GM23338 (cell line): Measurements from ENCODE around the gene MYOM1. TPM values are rescaled to one million over a fixed set of nuclear protein-coding genes. Genes with fewer than 3 reads are reported as not detected.

ENCODE experiments used
- ATAC-seq: fragments of 200-7000 bp; cut with Tn5 transposase; 3 replicates; pipeline ENCODE4 v1.9.1; 2020
- DNase-seq: peaks from one replicate; pipeline ENCODE4 v3.0.0-alpha.2; 2015; ENCODE audit warnings: low spot score
- H2AFZ ChIP-seq: fragments of 200-600 bp; sonication (generic); 2 replicates; pipeline ENCODE4 v1.8.0; 2016; ENCODE audit warnings: antibody characterized with exemption, mild to moderate bottlenecking, moderate library complexity
- H3F3A ChIP-seq: fragments of 200-600 bp; sonication (generic); replicated peaks from 2 replicates; pipeline ENCODE4 v1.8.0; 2017; ENCODE audit warnings: antibody characterized with exemption, mixed run types, low read depth
- H3K27ac ChIP-seq: fragments of 200-600 bp; sonication (generic); 2 replicates; pipeline ENCODE4 v1.6.1; 2016; ENCODE audit warnings: low read depth
- H3K27me3 ChIP-seq: fragments of 200-600 bp; sonication (generic); 2 replicates; pipeline ENCODE4 v1.8.0; 2016; ENCODE audit warnings: mild to moderate bottlenecking, mixed run types, moderate library complexity; ENCODE audit not compliant: insufficient read depth
- H3K36me3 ChIP-seq: fragments of 200-600 bp; sonication (generic); 2 replicates; pipeline ENCODE4 v1.8.0; 2016; ENCODE audit warnings: mild to moderate bottlenecking; ENCODE audit not compliant: insufficient read depth
- H3K4me1 ChIP-seq: fragments of 200-600 bp; sonication (generic); 2 replicates; pipeline ENCODE4 v1.8.0; 2016; ENCODE audit warnings: mild to moderate bottlenecking, moderate library complexity; ENCODE audit not compliant: insufficient read depth
- H3K4me2 ChIP-seq: fragments of 200-600 bp; sonication (generic); 2 replicates; pipeline ENCODE4 v1.7.1; 2017; ENCODE audit warnings: mixed run types
- H3K4me3 ChIP-seq: fragments of 200-600 bp; sonication (generic); 2 replicates; pipeline ENCODE4 v1.6.1; 2016; ENCODE audit warnings: mixed run types
- H3K79me2 ChIP-seq: fragments of 200-600 bp; sonication (generic); replicated peaks from 2 replicates; pipeline ENCODE4 v1.8.0; 2017; ENCODE audit warnings: mild to moderate bottlenecking; ENCODE audit not compliant: insufficient read depth
- H3K9me2 ChIP-seq: fragments of 200-600 bp; sonication (generic); 2 replicates; pipeline ENCODE4 v1.8.0; 2017; ENCODE audit not compliant: insufficient read depth
- H4K20me1 ChIP-seq: fragments of 200-600 bp; sonication (generic); replicated peaks from 2 replicates; pipeline ENCODE4 v1.8.0; 2017; ENCODE audit warnings: mild to moderate bottlenecking; ENCODE audit not compliant: insufficient read depth
- H3K27ac Mint-ChIP-seq: 2 replicates; pipeline ENCODE4 v1.8.0; 2020; ENCODE audit warnings: inconsistent platforms, mild to moderate bottlenecking, moderate library complexity, mixed read lengths
- H3K27me3 Mint-ChIP-seq: 3 replicates; pipeline ENCODE4 v1.8.0; 2022; ENCODE audit warnings: low read depth, mild to moderate bottlenecking, moderate library complexity, mixed read lengths, inconsistent platforms; ENCODE audit not compliant: insufficient read depth, poor library complexity
- H3K36me3 Mint-ChIP-seq: 3 replicates; pipeline ENCODE4 v1.8.0; 2021; ENCODE audit warnings: low read depth, mild to moderate bottlenecking, inconsistent platforms, moderate library complexity, mixed read lengths
- H3K4me1 Mint-ChIP-seq: 3 replicates; pipeline ENCODE4 v1.8.0; 2020; ENCODE audit warnings: mild to moderate bottlenecking, inconsistent platforms, mixed read lengths
- H3K4me3 Mint-ChIP-seq: 3 replicates; pipeline ENCODE4 v1.8.0; 2021; ENCODE audit warnings: moderate library complexity, mild to moderate bottlenecking, inconsistent platforms, mixed read lengths
- H3K9me3 Mint-ChIP-seq: 3 replicates; pipeline ENCODE4 v1.8.0; 2020; ENCODE audit warnings: moderate library complexity, mild to moderate bottlenecking, inconsistent platforms, mixed read lengths
- EZH2 ChIP-seq: fragments of 200-600 bp; sonication (generic); IDR thresholded peaks from one replicate; pipeline ENCODE4 v1.8.0; 2017; ENCODE audit warnings: antibody characterized with exemption, mild to moderate bottlenecking, low read depth; ENCODE audit not compliant: unreplicated experiment
- NANOG ChIP-seq: IDR thresholded peaks from 2 replicates; pipeline ENCODE4 v1.6.1; 2016; ENCODE audit warnings: antibody characterized with exemption, borderline replicate concordance
- POLR2AphosphoS5 ChIP-seq: IDR thresholded peaks from 2 replicates; pipeline ENCODE4 v1.6.1; 2016; ENCODE audit warnings: antibody characterized with exemption, low read depth
- REST ChIP-seq: IDR thresholded peaks from one replicate; pipeline ENCODE4 v1.6.1; 2018; ENCODE audit warnings: antibody characterized with exemption; ENCODE audit not compliant: unreplicated experiment
- STAT1 ChIP-seq: IDR thresholded peaks from one replicate; pipeline ENCODE4 v1.6.1; 2016; ENCODE audit warnings: antibody characterized with exemption; ENCODE audit not compliant: unreplicated experiment
- ZNF114 ChIP-seq: fragments of 250-450 bp; sonication (Bioruptor Pico); IDR thresholded peaks from 2 replicates; pipeline ENCODE4 v1.5.0; 2020; ENCODE audit warnings: mild to moderate bottlenecking, moderate library complexity
- ZNF331 ChIP-seq: fragments of 250-450 bp; sonication (Bioruptor Pico); IDR thresholded peaks from 2 replicates; pipeline ENCODE4 v1.5.0; 2020; ENCODE audit warnings: low read depth, mild to moderate bottlenecking, moderate library complexity
- polyA plus RNA-seq: library from polyadenylated mRNA; unstranded; fragments of >200 nt; fragmentation: Nextera tagmentation; extraction: Ambion mirVana; gene quantifications from 2 replicates; pipeline ENCODE4 v1.2.1, GENCODE V29; 2016
- total RNA-seq: library from RNA; depleted of rRNA; stranded (reverse); fragments of >200 nt; shearing (Covaris generic); gene quantifications from 2 replicates; pipeline ENCODE4 v1.2.3, GENCODE V29; 2014
- TF ChIP-seq, protein P1 (sequence below): fragments of 250-450 bp; sonication (Bioruptor Pico); IDR thresholded peaks from 2 replicates; pipeline ENCODE4 v1.5.0; 2020; ENCODE audit warnings: mild to moderate bottlenecking, moderate library complexity
- TF ChIP-seq, protein P2 (sequence below): IDR thresholded peaks from 2 replicates; pipeline ENCODE4 v1.6.1; 2016; ENCODE audit warnings: antibody characterized with exemption

MYOM1 gene
- total and polyA plus RNA-seq, 2 experiments from 2014 or later, result 0.27 to 0.38 TPM

DNA sequence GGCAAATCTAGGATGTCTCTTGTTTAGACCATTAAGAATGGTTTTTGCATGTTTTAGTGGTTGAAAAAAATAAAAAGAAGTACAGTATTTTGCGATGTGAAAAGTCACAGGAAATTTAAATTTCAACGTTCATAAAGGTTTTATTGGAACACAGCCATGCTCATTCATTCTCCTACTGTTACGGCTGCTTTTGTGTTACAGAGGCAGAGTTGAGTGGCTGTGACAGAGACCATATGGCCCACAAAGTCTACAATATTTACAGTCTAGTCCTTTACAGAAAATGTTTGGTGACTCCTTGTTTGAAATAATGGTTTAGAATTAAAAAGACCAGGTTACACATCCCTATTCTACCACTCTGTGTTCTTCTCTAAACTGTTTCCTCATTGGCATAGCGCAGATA is 48.1 kb downstream of the MYOM1 start:
- no peaks in the 10 kb centered on the region for H3K27me3 ChIP-seq
- Mint-ChIP-seq H3K36me3 (no peaks in the 10 kb centered on the region), H3K4me1 (no peaks in the 10 kb centered on the region), H3K4me3 (no peak overlapping the region), H3K27ac (no peak overlapping the region), H3K27me3 (peaks cover 4% of the 10 kb centered on the region), H3K9me3 (no peaks in the 10 kb centered on the region)
- H3K27ac ChIP-seq, result no peak overlapping the region
- no peaks in the 10 kb centered on the region for H3F3A ChIP-seq
- H3K4me2 ChIP-seq, result no peak overlapping the region
- H3K4me1 ChIP-seq, result no peaks in the 10 kb centered on the region
- H3K79me2 ChIP-seq, result no peaks in the 10 kb centered on the region
- H2AFZ ChIP-seq, result peak overlapping the region; percentile 35; the same call in 1 of the 2 replicates
- H4K20me1 ChIP-seq, result no peaks in the 10 kb centered on the region
- TF ChIP-seq, protein P1, sequence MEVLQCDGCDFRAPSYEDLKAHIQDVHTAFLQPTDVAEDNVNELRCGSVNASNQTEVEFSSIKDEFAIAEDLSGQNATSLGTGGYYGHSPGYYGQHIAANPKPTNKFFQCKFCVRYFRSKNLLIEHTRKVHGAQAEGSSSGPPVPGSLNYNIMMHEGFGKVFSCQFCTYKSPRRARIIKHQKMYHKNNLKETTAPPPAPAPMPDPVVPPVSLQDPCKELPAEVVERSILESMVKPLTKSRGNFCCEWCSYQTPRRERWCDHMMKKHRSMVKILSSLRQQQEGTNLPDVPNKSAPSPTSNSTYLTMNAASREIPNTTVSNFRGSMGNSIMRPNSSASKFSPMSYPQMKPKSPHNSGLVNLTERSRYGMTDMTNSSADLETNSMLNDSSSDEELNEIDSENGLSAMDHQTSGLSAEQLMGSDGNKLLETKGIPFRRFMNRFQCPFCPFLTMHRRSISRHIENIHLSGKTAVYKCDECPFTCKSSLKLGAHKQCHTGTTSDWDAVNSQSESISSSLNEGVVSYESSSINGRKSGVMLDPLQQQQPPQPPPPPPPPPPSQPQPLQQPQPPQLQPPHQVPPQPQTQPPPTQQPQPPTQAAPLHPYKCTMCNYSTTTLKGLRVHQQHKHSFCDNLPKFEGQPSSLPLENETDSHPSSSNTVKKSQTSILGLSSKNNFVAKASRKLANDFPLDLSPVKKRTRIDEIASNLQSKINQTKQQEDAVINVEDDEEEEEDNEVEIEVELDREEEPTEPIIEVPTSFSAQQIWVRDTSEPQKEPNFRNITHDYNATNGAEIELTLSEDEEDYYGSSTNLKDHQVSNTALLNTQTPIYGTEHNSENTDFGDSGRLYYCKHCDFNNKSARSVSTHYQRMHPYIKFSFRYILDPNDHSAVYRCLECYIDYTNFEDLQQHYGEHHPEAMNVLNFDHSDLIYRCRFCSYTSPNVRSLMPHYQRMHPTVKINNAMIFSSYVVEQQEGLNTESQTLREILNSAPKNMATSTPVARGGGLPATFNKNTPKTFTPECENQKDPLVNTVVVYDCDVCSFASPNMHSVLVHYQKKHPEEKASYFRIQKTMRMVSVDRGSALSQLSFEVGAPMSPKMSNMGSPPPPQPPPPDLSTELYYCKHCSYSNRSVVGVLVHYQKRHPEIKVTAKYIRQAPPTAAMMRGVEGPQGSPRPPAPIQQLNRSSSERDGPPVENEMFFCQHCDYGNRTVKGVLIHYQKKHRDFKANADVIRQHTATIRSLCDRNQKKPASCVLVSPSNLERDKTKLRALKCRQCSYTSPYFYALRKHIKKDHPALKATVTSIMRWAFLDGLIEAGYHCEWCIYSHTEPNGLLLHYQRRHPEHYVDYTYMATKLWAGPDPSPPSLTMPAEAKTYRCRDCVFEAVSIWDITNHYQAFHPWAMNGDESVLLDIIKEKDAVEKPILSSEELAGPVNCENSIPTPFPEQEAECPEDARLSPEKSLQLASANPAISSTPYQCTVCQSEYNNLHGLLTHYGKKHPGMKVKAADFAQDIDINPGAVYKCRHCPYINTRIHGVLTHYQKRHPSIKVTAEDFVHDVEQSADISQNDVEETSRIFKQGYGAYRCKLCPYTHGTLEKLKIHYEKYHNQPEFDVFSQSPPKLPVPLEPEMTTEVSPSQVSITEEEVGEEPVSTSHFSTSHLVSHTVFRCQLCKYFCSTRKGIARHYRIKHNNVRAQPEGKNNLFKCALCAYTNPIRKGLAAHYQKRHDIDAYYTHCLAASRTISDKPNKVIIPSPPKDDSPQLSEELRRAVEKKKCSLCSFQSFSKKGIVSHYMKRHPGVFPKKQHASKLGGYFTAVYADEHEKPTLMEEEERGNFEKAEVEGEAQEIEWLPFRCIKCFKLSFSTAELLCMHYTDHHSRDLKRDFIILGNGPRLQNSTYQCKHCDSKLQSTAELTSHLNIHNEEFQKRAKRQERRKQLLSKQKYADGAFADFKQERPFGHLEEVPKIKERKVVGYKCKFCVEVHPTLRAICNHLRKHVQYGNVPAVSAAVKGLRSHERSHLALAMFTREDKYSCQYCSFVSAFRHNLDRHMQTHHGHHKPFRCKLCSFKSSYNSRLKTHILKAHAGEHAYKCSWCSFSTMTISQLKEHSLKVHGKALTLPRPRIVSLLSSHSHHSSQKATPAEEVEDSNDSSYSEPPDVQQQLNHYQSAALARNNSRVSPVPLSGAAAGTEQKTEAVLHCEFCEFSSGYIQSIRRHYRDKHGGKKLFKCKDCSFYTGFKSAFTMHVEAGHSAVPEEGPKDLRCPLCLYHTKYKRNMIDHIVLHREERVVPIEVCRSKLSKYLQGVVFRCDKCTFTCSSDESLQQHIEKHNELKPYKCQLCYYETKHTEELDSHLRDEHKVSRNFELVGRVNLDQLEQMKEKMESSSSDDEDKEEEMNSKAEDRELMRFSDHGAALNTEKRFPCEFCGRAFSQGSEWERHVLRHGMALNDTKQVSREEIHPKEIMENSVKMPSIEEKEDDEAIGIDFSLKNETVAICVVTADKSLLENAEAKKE, result no peak
- TF ChIP-seq NANOG (no peak), STAT1 (no peak), ZNF331 (no peak), EZH2 (no peak), ZNF114 (CRISPR knock-in tag) (no peak), REST (no peak), POLR2AphosphoS5 (no peak)
- TF ChIP-seq, protein P2, sequence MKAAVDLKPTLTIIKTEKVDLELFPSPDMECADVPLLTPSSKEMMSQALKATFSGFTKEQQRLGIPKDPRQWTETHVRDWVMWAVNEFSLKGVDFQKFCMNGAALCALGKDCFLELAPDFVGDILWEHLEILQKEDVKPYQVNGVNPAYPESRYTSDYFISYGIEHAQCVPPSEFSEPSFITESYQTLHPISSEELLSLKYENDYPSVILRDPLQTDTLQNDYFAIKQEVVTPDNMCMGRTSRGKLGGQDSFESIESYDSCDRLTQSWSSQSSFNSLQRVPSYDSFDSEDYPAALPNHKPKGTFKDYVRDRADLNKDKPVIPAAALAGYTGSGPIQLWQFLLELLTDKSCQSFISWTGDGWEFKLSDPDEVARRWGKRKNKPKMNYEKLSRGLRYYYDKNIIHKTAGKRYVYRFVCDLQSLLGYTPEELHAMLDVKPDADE, result no peak
- no peak overlapping the region for H3K4me3 ChIP-seq
- no peaks in the 10 kb centered on the region for H3K9me2 ChIP-seq
- ATAC-seq, result no peak
- H3K36me3 ChIP-seq, result no peaks in the 10 kb centered on the region
- DNase-seq, result no peak
